GM18517 (cell line): ENCODE measurements around the gene MARK4.

Experiments used
- ATAC-seq: cut with Tn5 transposase; IDR thresholded peaks from one replicate; pipeline ENCODE4 v1.9.1; 2021; ENCODE audit warnings: mild to moderate bottlenecking, moderate library complexity; ENCODE audit not compliant: unreplicated experiment

MARK4 gene

DNA sequence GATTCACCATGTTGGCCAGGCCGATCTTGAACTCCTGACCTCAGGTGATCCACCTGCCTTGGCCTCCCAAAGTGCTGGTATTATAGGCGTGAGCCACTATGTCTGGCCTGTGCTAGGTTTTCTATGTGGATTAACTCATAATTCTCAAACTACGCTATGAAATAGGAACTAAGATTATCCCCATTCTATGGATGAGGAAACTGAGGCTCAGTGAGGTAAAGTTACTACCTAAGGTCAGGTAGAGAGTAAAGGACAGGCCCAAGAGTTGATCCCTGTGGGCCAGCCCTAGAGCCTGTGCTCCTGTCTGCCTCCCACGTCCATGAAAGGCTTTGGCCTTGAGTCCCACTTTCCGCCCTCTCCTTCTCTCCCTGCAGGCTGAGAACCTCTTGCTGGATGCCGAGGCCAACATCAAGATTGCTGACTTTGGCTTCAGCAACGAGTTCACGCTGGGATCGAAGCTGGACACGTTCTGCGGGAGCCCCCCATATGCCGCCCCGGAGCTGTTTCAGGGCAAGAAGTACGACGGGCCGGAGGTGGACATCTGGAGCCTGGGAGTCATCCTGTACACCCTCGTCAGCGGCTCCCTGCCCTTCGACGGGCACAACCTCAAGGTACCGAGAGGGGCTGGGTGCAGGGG, 20.1 kb downstream of the MARK4 start:
- no peak for ATAC-seq

DNA sequence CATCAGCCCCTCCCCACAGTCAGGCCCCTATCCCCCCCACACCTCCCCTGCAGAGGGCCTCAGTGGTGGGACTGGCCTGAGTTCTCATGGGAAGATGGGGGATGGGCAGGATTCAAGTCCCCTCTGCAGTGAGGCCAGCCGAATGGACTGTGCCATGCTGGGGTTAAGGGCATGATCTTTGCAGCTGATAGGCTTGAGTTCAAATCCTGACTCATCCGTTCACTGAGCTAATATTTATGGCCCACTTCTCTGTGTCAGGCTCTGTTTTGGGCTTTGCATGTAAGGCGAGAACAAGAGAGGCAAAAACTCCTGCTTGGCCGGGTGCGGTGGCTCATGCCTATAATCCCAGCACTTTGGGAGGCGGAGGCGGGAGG, 20.7 kb downstream of the MARK4 start:
- ATAC-seq, result no peak

DNA sequence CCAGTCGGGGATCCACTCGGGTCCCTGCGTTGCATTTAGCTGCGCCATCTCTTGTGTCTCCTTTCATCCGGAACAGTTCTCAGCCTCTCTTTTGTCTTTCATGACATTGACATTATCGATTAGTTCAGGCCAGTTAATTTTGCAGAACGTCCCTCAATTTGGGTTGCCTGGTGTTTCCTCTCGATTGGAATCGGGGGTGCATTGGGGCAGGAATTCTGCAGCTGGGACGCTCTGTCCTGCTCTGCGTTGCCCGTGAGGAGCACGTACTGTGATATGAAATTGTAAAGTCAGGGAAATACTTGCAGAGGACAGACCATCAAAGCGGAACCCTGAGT, 22.4 kb downstream of the MARK4 start:
- ATAC-seq, result no peak

DNA sequence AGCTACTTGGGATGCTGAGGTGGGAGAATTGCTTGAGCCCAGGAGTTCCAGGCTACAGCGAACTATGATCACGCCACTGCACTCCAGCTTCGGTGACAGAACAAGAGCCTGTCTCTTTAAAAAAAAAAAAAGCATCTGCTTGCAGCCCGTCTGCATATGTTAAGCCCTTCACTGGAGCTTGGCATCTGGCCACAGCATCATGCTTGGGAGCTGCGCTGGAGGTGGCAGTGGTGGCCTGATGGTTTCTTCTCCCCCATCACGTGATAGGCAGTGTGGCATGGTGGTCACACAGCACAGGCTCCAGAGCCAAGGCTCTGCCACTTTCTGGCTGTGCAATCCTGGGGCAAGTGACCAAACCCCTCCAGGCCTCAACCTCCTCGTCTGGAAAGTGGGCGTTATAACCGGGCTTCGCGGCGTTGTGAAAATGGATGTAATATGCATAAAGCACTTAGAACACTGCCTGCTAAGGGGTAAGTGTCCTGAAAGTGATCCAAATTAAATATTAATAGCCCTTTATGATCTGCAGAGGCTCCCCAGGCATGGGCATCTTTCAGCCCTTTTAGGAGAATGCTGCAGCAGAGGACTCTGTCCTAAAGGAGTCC, 24.4 kb downstream of the MARK4 start:
- ATAC-seq, result no peak

DNA sequence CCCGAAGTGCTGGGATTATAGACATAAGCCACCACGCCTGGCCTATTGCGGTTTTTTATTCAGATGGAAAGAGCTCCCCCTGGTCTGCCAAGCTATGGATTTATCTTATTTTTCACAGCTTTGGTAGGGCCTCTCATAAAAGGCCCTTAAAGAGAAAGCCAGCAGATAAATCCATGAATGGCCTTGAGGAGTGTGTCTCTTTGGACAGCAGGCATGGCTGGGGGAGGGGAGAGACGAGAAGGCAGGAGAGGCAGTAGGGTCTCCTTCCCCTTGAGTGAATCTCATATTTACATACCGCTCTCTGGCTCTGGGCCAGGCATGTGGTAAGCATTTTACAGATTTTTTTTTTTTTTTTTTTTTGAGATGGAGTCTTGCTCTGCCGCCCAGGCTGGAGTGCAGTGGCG, 25.2 kb downstream of the MARK4 start:
- no peak for ATAC-seq

DNA sequence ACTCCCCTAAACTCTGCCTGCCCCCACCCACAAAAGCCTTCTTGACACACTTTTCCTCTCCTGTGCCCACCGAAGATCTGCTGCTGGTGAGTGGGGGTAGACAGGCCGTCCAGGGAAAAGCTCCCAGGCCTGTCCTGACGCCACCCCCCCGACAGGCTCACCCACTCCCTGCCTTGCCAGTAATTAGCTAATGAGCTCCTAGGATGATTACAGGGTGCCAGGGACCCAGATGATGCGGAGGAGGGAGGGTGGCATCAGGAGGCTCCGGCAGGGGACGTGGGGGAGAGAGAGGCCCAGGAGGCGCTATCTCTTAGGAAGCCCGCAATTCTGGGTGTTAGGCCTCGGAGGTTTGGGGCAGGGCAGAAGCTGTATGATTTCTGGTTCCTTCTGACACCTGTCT, 27.0 kb downstream of the MARK4 start:
- no peak for ATAC-seq

DNA sequence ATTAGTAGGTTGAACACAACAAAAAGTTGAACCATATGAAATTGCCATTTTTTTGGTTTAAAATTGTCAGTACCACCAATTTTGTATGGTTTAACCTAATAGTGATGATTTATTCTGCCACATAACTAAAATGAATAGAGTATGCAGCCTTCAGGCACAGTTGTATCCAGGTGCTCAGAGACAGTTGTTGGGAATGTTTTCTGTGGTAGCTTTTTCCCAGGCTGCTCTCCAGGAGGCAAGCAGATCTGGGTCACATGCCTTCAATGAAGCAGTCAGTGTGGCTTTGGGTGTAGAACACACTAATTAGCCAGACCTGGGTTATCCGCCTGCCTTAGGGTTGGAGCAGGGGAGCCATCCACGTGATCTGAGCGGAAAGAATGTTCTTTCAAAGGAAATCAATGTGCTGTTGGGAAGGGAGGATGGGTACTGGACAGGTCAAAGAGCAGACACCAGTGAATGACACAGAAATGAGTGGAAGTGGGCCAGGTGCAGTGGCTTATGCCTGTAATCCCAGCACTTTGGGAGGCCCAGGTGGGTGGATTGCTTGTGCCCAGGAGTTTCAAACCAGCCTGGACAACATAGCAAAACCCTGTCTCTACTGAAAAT, 28.6 kb downstream of the MARK4 start:
- no peak for ATAC-seq

DNA sequence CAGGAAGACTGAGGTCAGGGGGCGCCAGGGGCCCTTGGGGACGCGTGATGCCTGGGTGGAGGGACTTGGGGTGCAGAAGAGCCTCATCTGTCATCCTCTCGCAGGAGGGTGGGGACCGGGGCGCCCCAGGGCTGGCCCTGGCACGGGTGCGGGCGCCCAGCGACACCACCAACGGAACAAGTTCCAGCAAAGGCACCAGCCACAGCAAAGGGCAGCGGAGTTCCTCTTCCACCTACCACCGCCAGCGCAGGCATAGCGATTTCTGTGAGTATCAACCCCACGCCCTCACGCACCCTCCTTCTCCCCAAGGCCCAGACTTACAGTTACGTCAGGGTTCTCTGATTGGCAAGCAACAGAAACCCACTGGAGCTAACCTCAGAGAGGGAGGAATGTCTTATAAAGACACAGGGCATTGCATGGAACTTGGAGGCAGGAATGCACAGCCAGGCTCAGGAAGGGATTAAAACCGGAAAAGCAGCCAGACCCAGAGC, 29.4 kb downstream of the MARK4 start:
- ATAC-seq, result no peak

DNA sequence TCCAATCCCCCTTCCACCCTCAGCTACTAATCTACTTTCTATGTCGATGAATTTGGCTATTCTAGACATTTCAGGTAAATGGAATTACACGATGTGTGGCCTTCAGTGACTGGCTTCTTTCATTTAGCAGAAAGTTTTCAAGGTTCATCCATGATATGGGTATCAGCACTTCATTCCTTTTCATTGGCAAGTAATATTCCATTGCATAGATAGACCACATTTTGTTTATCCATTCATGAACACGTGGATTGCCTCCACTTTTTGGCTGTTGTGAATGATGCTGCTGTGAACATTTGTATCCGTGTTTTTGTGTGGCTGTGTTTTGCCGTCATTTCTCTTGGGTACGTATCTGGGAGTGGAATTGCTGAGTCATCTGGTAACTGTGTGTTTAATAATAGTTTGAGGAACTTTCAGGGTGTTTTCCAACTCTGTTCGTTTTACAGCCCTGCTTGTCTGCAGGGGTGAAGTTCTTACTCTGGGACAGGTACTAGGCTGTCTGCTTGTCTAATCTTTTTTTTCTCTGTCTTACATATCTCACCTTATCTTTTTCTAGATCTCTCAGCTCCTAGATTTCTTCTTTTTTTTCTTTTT, 32.5 kb downstream of the MARK4 start:
- ATAC-seq, result no peak

DNA sequence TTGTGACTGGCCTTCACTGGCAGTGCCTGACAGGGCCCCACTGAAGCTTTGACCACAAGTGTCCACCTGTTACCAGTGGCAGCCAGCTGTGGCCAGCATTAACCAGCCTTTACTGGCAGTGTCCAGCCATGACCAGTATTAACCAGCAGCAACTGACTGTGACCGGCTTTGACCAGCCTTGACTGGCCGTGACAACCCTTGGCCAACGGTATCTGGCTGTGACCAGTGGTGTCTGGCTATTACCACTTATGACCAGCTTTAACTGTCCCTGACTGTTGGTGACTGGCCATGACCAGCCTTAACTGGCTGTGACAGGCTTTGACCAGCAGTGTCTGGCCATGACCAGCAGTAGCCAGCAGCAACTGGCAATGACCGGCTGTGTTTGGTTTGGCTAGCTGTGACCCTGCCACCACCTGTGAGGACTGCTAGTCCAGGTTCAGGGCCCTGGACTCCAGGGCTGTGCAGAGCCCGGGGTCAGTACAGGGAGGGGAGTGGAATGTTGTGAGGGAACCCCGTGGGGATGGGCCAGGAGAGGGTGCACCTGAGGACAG, 39.4 kb downstream of the MARK4 start:
- no peak for ATAC-seq

DNA sequence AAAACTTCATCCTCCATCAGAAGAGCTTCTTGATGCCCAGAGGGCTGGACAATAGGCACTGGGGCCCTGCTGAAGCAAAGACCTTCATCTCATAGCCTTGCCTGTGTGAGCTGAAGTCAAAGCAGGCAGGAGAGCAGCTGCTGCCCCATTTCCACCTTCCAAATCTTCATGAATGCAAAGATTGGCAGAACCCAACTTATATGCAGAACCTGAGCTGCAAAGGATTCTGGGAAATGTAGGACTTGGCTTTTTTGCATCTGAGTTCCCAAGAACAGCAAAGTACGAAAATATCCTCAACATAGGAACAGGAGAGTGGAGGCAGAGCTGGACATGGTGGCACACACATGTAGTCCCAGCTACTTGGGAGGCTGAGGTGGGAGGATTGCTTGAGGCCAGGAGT, 40.8 kb downstream of the MARK4 start:
- ATAC-seq, result no peak

DNA sequence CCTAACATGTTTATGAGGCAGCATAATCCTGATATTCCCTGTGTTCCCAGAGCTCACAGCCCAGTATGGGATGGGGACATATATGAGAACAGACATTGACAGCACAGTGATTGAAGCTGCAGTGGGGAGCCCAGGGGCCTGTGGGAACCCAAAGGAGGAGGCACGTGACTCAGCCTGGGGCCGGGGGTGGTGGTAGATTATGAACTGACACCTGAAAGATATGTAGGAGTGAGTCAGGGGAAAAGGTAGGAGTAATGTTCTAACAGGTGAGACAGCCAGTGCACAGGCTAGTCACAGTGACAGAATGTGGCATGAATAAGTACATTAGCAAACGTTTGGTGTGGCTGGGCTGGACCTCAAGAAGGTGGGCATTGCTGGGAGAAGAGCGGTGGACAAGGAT, 42.6 kb downstream of the MARK4 start:
- no peak for ATAC-seq

DNA sequence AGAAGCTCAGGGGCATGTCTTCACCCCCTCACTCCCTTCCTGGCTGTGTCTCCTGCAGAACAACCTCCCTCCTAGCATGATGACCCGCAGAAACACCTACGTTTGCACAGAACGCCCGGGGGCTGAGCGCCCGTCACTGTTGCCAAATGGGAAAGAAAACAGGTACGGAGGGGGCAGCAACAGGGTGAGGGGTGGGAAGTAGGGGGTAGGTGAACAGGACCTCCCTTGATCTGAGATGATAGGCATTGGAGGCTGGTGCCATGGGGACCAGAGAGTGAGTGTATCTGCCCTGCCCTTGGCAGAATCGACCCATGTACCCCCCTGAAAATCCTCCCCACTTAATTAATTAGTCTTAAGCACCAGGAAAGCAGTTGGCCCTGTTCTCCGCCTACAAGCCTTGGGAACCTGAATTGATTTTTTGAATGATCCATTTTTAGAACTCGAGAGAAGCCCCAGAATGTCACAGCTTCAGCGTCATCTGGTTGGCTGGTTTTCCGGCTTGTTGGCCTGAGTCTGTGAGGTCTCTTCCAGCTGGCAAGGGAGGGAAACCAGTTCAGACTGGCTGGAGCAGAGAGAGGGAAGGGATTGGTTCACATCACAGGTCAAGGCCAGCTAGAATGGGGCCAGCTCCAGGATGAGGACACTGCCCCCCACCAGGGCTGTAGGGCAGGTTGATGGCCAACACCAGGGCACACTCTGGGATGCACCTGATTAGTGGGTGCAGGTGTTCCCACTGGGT, 43.4 kb downstream of the MARK4 start:
- ATAC-seq, result no peak

DNA sequence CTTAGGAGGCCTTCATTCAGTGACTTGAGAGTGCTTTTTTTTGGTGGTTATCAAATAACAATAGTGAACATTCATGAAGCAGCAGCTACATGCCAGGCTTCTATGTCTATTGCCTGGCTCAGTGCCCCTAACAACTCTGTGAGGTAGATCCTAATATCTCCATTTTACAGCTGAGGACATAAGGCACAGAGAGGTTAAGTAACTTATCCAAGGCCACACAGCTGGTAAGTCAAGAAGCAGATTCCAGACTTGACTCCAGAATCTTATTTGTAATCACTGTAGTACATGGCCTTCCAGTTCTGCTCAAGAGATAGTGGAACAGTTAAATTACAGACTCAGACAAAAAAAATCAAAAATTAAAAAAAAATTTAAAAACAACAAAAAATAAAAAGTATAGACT, 44.8 kb downstream of the MARK4 start:
- no peak for ATAC-seq

DNA sequence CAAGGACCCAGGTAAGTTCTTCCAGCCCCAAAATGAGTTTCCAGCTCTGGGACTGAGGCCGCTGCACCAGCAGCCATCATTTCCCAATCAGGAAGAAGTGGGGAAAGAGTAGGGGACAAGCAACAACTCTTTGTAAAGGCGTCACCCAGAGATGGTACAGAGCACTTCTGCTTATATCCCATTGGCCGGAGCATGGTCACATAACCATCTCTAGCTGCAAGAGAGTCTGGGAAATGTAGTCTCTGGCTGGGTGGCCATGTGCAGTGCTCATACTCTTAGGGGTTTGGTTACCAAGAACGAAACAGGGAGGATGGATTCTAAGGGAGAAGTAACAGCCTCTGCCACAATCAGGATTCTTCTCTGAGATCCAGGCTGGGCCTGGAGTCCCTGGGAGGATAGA, 45.3 kb downstream of the MARK4 start:
- ATAC-seq, result no peak

DNA sequence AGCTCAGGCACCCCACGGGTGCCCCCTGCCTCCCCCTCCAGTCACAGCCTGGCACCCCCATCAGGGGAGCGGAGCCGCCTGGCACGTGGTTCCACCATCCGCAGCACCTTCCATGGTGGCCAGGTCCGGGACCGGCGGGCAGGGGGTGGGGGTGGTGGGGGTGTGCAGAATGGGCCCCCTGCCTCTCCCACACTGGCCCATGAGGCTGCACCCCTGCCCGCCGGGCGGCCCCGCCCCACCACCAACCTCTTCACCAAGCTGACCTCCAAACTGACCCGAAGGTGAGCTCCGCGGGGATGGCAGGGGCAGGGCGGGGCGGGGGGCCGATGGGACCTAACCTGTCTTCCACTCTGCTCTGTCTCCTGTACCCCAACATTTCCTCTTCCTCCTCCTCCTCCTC, 46.6 kb downstream of the MARK4 start:
- no peak for ATAC-seq

DNA sequence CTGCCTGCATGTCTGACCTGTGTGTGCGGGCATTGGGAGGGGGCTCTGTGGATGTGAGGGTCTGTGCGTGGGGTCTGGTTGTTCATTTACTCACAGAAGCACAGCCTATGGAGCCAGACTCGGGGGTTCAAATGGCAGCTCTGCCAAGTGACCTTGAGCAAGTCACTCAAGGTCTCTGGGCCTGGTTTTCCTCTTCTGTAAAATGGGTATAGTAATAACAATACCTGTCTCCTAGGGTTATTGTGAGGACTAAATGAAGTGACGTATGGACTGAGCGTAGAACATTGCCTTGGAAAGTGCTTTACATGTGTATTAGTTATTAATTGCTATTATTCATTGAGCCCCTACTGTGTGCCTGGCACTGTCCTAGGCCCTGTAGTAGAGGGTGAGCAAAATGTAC, 47.2 kb downstream of the MARK4 start:
- ATAC-seq, result no peak

DNA sequence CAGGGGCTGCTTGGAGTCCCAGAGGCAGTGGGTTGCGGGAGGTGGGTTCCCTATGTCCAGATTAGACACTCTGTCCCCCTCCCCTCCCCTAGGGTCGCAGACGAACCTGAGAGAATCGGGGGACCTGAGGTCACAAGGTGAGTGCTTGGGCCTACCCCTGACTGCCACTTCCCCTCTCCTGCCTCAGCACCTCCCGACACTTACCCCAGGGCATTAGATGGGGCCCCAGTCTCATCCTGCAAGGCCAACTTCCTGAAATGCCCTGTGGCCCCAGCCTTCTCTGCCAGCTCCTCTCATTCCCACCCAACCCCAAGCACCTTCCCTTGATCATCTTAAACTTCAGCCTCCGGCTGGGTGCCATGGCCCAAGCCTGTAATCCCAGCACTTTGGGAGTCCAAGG, 48.6 kb downstream of the MARK4 start:
- no peak for ATAC-seq

DNA sequence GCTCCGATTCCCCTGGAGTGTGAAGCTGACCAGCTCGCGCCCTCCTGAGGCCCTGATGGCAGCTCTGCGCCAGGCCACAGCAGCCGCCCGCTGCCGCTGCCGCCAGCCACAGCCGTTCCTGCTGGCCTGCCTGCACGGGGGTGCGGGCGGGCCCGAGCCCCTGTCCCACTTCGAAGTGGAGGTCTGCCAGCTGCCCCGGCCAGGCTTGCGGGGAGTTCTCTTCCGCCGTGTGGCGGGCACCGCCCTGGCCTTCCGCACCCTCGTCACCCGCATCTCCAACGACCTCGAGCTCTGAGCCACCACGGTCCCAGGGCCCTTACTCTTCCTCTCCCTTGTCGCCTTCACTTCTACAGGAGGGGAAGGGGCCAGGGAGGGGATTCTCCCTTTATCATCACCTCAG, 51.3 kb downstream of the MARK4 start:
- ATAC-seq, result no peak

DNA sequence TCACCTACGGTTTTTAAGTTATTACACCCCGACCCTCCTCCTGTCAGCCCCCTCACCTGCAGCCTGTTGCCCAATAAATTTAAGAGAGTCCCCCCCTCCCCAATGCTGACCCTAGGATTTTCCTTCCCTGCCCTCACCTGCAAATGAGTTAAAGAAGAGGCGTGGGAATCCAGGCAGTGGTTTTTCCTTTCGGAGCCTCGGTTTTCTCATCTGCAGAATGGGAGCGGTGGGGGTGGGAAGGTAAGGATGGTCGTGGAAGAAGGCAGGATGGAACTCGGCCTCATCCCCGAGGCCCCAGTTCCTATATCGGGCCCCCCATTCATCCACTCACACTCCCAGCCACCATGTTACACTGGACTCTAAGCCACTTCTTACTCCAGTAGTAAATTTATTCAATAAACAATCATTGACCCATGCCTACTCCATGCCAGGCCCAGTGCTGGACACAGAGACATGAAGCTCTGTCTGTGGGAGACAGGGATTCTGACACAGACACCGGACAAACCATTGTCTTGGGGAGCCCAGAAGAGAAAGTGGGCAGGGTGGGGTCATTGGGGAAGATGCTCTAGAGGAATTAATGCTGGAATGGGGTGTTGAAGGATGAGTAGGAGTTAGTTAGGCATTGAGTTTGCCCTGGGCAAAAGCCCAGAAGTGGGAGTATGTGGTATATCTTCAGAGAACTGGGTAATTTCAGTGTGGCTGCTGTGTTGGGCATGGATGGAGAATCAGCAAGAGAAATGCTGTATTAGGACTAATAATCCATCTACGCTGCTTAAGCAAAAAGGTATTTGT, 52.4 kb downstream of the MARK4 start:
- no peak for ATAC-seq
